CD14-positive monocyte (primary cell): ENCODE measurements around the gene RNGTT. TPM values are rescaled to one million over a fixed set of nuclear protein-coding genes. Genes with fewer than 3 reads are reported as not detected.

Experiments
- DNase-seq, 3 donors: peaks; one replicate each; pipeline ENCODE4 v3.0.0-alpha.2; 2011 to 2022
- H2AFZ ChIP-seq: 2 replicates; pipeline ENCODE4 v1.6.0; 2012; ENCODE audit warnings: mild to moderate bottlenecking, low read depth, low read length, inconsistent platforms; ENCODE audit not compliant: insufficient read depth, poor library complexity, severe bottlenecking
- H3K27ac ChIP-seq, 2 donors: 1 replicate in 1 of 2; 2 replicates in 1 of 2; pipeline ENCODE4 v1.5.1; 2012 to 2013; ENCODE audit warnings: low read length in 2 of 2, control low read depth in 1 of 2, inconsistent platforms in 1 of 2, low read depth in 1 of 2, mild to moderate bottlenecking in 1 of 2
- H3K27me3 ChIP-seq, 2 donors: one replicate each; pipeline versions ENCODE4 v1.6.0 to v1.6.1; 2011 to 2013; ENCODE audit warnings: low read length in 2 of 2; ENCODE audit not compliant: control insufficient read depth in 2 of 2, insufficient read depth in 2 of 2
- H3K36me3 ChIP-seq, 2 donors: replicated peaks in 1 of 2; 1 replicate in 1 of 2; 2 replicates in 1 of 2; pipeline versions ENCODE4 v1.5.1 to v1.6.1; 2012 to 2013; ENCODE audit warnings: low read length in 2 of 2, control low read depth in 1 of 2, inconsistent platforms in 1 of 2, mild to moderate bottlenecking in 1 of 2; ENCODE audit not compliant: insufficient read depth in 2 of 2, control insufficient read depth in 1 of 2
- H3K4me1 ChIP-seq, 2 donors: 1 replicate in 1 of 2; 2 replicates in 1 of 2; pipeline versions ENCODE4 v1.5.1 to v1.6.1; 2012 to 2013; ENCODE audit warnings: low read length in 2 of 2, control low read depth in 1 of 2, inconsistent platforms in 1 of 2, mild to moderate bottlenecking in 1 of 2, moderate library complexity in 1 of 2; ENCODE audit not compliant: insufficient read depth in 2 of 2, control insufficient read depth in 1 of 2
- H3K4me2 ChIP-seq: replicated peaks from 2 replicates; pipeline ENCODE3; 2012; ENCODE audit warnings: low read length, moderate library complexity, mild to moderate bottlenecking; ENCODE audit not compliant: poor library complexity, severe bottlenecking; ENCODE audit errors: extremely low read depth
- H3K4me3 ChIP-seq, 3 experiments: fragments of 200-600 bp in 1 of 3; sonication (generic) in 1 of 3; replicated peaks in 1 of 3; 1 replicate in 2 of 3; 2 replicates in 1 of 3; pipeline ENCODE4 v1.5.1; 2011 to 2013; ENCODE audit warnings: low read length in 3 of 3, mild to moderate bottlenecking in 3 of 3, control low read depth in 2 of 3, low read depth in 2 of 3, inconsistent platforms in 1 of 3, moderate library complexity in 1 of 3
- H3K79me2 ChIP-seq: 2 replicates; pipeline ENCODE4 v1.6.0; 2012; ENCODE audit warnings: mild to moderate bottlenecking, control low read depth, inconsistent platforms, low read length, moderate library complexity; ENCODE audit not compliant: insufficient read depth
- H3K9ac ChIP-seq: 2 replicates; pipeline ENCODE4 v1.6.0; 2017; ENCODE audit warnings: low read length, mild to moderate bottlenecking; ENCODE audit not compliant: insufficient read depth, poor library complexity, severe bottlenecking
- H3K9me3 ChIP-seq, 2 donors: replicated peaks in 1 of 2; 1 replicate in 1 of 2; 2 replicates in 1 of 2; pipeline versions ENCODE4 v1.5.1 to v1.6.1; 2012 to 2013; ENCODE audit warnings: low read length in 2 of 2, control low read depth in 1 of 2; ENCODE audit not compliant: control insufficient read depth in 1 of 2, insufficient read depth in 1 of 2
- H4K20me1 ChIP-seq: 2 replicates; pipeline ENCODE4 v1.6.0; 2012; ENCODE audit warnings: mild to moderate bottlenecking, low read length, control low read depth, moderate library complexity; ENCODE audit not compliant: insufficient read depth
- H3K27ac Mint-ChIP-seq, 7 donors: one replicate each; pipeline ENCODE4 v1.8.0; 2020; ENCODE audit warnings: mild to moderate bottlenecking in 7 of 7, mixed read lengths in 7 of 7, moderate library complexity in 6 of 7, inconsistent platforms in 2 of 7
- H3K27me3 Mint-ChIP-seq, 3 donors: one replicate each; pipeline ENCODE4 v1.8.0; 2021 to 2022; ENCODE audit warnings: low read depth in 3 of 3, mild to moderate bottlenecking in 3 of 3, mixed read lengths in 3 of 3, moderate library complexity in 3 of 3, inconsistent platforms in 1 of 3
- H3K36me3 Mint-ChIP-seq, 2 donors: one replicate each; pipeline ENCODE4 v1.8.0; 2020; ENCODE audit warnings: mixed read lengths in 2 of 2, inconsistent platforms in 1 of 2, mild to moderate bottlenecking in 1 of 2
- H3K4me1 Mint-ChIP-seq: one replicate; pipeline ENCODE4 v1.8.0; 2020; ENCODE audit warnings: mild to moderate bottlenecking, mixed read lengths
- H3K4me3 Mint-ChIP-seq, 2 donors: one replicate each; pipeline ENCODE4 v1.8.0; 2020; ENCODE audit warnings: mild to moderate bottlenecking in 2 of 2, mixed read lengths in 2 of 2, moderate library complexity in 1 of 2
- H3K9me3 Mint-ChIP-seq, 7 donors: one replicate each; pipeline ENCODE4 v1.8.0; 2020 to 2022; ENCODE audit warnings: mixed read lengths in 7 of 7, mild to moderate bottlenecking in 6 of 7, moderate library complexity in 6 of 7, inconsistent platforms in 2 of 7
- CTCF ChIP-seq: fragments of 200-600 bp; IDR thresholded peaks from one replicate; pipeline ENCODE4 v1.8.0; 2022; ENCODE audit warnings: antibody characterized with exemption, mild to moderate bottlenecking
- WGBS: methylation state at CpG from one replicate; pipeline ENCODE4 v1.1.5; 2013; ENCODE audit warnings: missing lambda C conversion rate; ENCODE audit not compliant: insufficient coverage; 5-methylcytosine and 5-hydroxymethylcytosine counted together
- intact Hi-C, 2 donors: fragments of 100-400 bp; cut with micrococcal nuclease; formaldehyde crosslinking; loops; one replicate each; pipeline versions ENCODE4 v1.15.0 to v1.15.1; 2023
- polyA plus RNA-seq, 3 donors: library from polyadenylated mRNA; depleted of rRNA in 1 of 3; unstranded in 2 of 3; stranded (reverse) in 1 of 3; fragments of 300-500 nt in 2 of 3; fragments of >200 nt in 1 of 3; fragmentation: Illumina TruSeq in 2 of 3; gene quantifications; 1 replicate in 2 of 3; 2 replicates in 1 of 3; pipeline ENCODE4 v1.2.3, GENCODE V29; 2012 to 2021

RNGTT gene
- polyA plus RNA-seq, 3 donors, result 2.3 to 8.6 (median 5.8) TPM

DNA sequence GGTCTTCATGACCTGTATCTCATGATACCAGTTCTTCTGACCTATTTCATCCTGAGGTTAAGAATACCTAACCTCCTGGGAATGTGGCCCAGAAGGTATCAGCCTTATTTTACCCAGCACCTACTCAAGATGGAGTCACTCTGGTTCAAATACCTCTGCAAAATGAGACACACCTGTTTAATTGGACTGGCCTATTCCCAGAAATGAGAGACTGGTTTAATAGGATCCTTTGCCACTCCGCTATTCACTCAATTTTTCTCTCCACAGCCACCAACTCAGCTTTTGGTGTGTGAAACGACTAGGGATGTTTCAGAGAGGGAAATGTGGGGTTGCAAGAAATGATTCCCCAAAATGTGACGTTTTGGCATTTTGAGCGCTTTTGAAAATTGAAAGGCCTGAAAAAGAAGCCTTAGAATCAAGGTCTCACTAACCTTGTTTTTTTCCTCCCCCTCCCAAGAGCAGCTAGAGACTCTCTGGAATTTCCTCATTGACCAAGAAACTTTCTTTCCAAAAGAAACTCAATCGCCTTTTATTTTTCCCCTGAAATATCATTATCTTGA, 45.5 kb upstream of the RNGTT start:
- no peaks in the 10 kb centered on the region for H4K20me1 ChIP-seq
- H3K27me3 ChIP-seq, result no peaks in the 10 kb centered on the region
- peak overlapping the region in 1 of 2 donors; percentile 64 for H3K27ac ChIP-seq
- Mint-ChIP-seq H3K4me3 (peak overlapping the region in 1 of 2 donors; percentile 77), H3K27me3 (peaks cover 0 to 4% (median 4%) of the 10 kb centered on the region in 3 donors), H3K36me3 (peaks cover 0 to 2% of the 10 kb centered on the region in 2 donors), H3K4me1 (peaks cover 40% of the 10 kb centered on the region), H3K27ac (peak overlapping the region in 5 of 7 donors; percentile 64 to 91 (median 89)), H3K9me3 (peaks cover 0 to 10% (median 2%) of the 10 kb centered on the region in 7 donors)
- no peak overlapping the region for H3K4me3 ChIP-seq
- no peaks in the 10 kb centered on the region for H3K36me3 ChIP-seq
- no CpG with 5 or more reads among the region's 5 CpGs for WGBS
- H3K4me1 ChIP-seq, result peaks cover 28 to 43% of the 10 kb centered on the region in 2 donors
- DNase-seq, result no peak
- intact Hi-C loops, result no loop called here
- TF ChIP-seq CTCF, result no peak
- H3K9me3 ChIP-seq, result no peaks in the 10 kb centered on the region
- H2AFZ ChIP-seq, result peak overlapping the region; percentile 49
- H3K9ac ChIP-seq, result no peak overlapping the region
- H3K4me2 ChIP-seq, result no peak overlapping the region
- H3K79me2 ChIP-seq, result no peaks in the 10 kb centered on the region

GRCh38 chr6:89008001-89008814, 44.8 kb upstream of the RNGTT start:
- WGBS, result 54% methylated on average over 6 of the region's 8 CpGs

More at GRCh38 chr6:89008001-89008814, 44.8 kb upstream of the RNGTT start:
- Mint-ChIP-seq H3K9me3 (peaks cover 0 to 10% (median 2%) of the 10 kb centered on the region in 7 donors), H3K4me3 (peak overlapping the region; percentile 77 to 89), H3K27ac (peak overlapping the region; percentile 90 to 93 (median 92)), H3K4me1 (peaks cover 40% of the 10 kb centered on the region), H3K27me3 (peaks cover 0 to 4% (median 4%) of the 10 kb centered on the region in 3 donors), H3K36me3 (peaks cover 0 to 2% of the 10 kb centered on the region in 2 donors)
- peak; percentile 25 to 55 (median 53) for DNase-seq
- H3K36me3 ChIP-seq, result no peaks in the 10 kb centered on the region
- H4K20me1 ChIP-seq, result no peaks in the 10 kb centered on the region
- H2AFZ ChIP-seq, result peak overlapping the region; percentile 49
- H3K9me3 ChIP-seq, result no peaks in the 10 kb centered on the region
- no peak for TF ChIP-seq CTCF
- peaks cover 28 to 43% of the 10 kb centered on the region in 2 donors for H3K4me1 ChIP-seq
- H3K27ac ChIP-seq, result peak overlapping the region; percentile 39 to 64
- intact Hi-C loops, result no loop called here
- no peaks in the 10 kb centered on the region for H3K27me3 ChIP-seq
- H3K4me3 ChIP-seq, result peak overlapping the region; percentile 17 to 68 (median 32)
- no peaks in the 10 kb centered on the region for H3K79me2 ChIP-seq
- H3K4me2 ChIP-seq, result peak overlapping the region; percentile 72
- H3K9ac ChIP-seq, result peak overlapping the region; percentile 38
